PC-3 (cell line): ENCODE results near the gene CLIC1. TPM values are rescaled to one million over a fixed set of nuclear protein-coding genes. Genes with fewer than 3 reads are reported as not detected.

Experiments
- ATAC-seq: fragments of 200-7000 bp; cut with Tn5 transposase; 2 replicates; pipeline ENCODE4 v1.9.1; 2020; ENCODE audit warnings: mild to moderate bottlenecking, moderate library complexity
- BruUV-seq: library from RNA; stranded (reverse); fragments of 400-500 nt; replicated peaks from 2 replicates; lab custom pipeline; 2021; lab: Mats Ljungman, UMichigan
- CTCF ChIA-PET: fragments of 300-600 bp; sonication (Branson Sonifier 250); formaldehyde crosslinking; loops from one replicate; lab custom pipeline; 2022; ENCODE audit warnings: antibody characterized with exemption; lab: Charles Lee
- POLR2A ChIA-PET: fragments of 300-600 bp; sonication (Branson Sonifier 250); formaldehyde crosslinking; loops from one replicate; lab custom pipeline; 2022; ENCODE audit warnings: antibody characterized with exemption; ENCODE audit not compliant: unreplicated experiment; lab: Charles Lee
- DNase-seq: peaks from one replicate; pipeline ENCODE4 v3.0.0-alpha.2; 2015
- H2AFZ ChIP-seq: fragments of 300-600 bp; sonication (generic); 2 replicates; pipeline ENCODE4 v1.6.0; 2016; ENCODE audit warnings: antibody characterized with exemption, low read length
- H3F3A ChIP-seq: fragments of 300-600 bp; sonication (generic); one replicate; pipeline ENCODE4 v1.6.0; 2017; ENCODE audit warnings: antibody characterized with exemption, low read length, control low read depth, mild to moderate bottlenecking; ENCODE audit not compliant: unreplicated experiment
- H3K27ac ChIP-seq: fragments of 300-600 bp; sonication (generic); 2 replicates; pipeline ENCODE4 v1.5.1; 2016; ENCODE audit warnings: mild to moderate bottlenecking, low read length
- H3K27me3 ChIP-seq: fragments of 300-600 bp; sonication (generic); 2 replicates; pipeline ENCODE4 v1.6.1; 2016; ENCODE audit warnings: low read length, mixed read lengths
- H3K36me3 ChIP-seq: fragments of 300-600 bp; sonication (generic); 2 replicates; pipeline ENCODE4 v1.6.1; 2016; ENCODE audit warnings: low read depth, mixed run types, low read length, mixed read lengths
- H3K4me1 ChIP-seq: fragments of 300-600 bp; sonication (generic); 2 replicates; pipeline ENCODE4 v1.5.1; 2016; ENCODE audit warnings: low read length; ENCODE audit not compliant: insufficient read depth
- H3K4me2 ChIP-seq: fragments of 300-600 bp; sonication (generic); 2 replicates; pipeline ENCODE4 v1.6.0; 2016; ENCODE audit warnings: low read length
- H3K4me3 ChIP-seq: fragments of 300-600 bp; sonication (generic); 2 replicates; pipeline ENCODE4 v1.5.1; 2016; ENCODE audit warnings: mild to moderate bottlenecking, low read length, mixed read lengths
- H3K79me2 ChIP-seq: fragments of 300-600 bp; sonication (generic); 2 replicates; pipeline ENCODE4 v1.6.1; 2017; ENCODE audit warnings: low read length, mixed read lengths
- H3K9ac ChIP-seq: fragments of 300-600 bp; sonication (generic); 2 replicates; pipeline ENCODE4 v1.6.0; 2016; ENCODE audit warnings: mild to moderate bottlenecking, low read length
- H3K9me2 ChIP-seq: fragments of 300-600 bp; sonication (generic); replicated peaks from 2 replicates; pipeline ENCODE4 v1.6.1; 2016; ENCODE audit warnings: mixed run types, low read length, mixed read lengths
- H3K9me3 ChIP-seq: fragments of 300-600 bp; sonication (generic); 2 replicates; pipeline ENCODE4 v1.6.1; 2016; ENCODE audit warnings: low read length, mixed read lengths
- H4K20me1 ChIP-seq: fragments of 300-600 bp; sonication (generic); 2 replicates; pipeline ENCODE4 v1.6.1; 2016; ENCODE audit warnings: low read length, mixed read lengths
- EZH2 ChIP-seq: fragments of 300-600 bp; sonication (generic); IDR thresholded peaks from one replicate; pipeline ENCODE4 v1.6.1; 2017; ENCODE audit warnings: antibody characterized with exemption, mild to moderate bottlenecking, low read length; ENCODE audit not compliant: unreplicated experiment
- EZH2phosphoT487 ChIP-seq: fragments of 300-600 bp; sonication (generic); IDR thresholded peaks from 2 replicates; pipeline ENCODE4 v1.6.1; 2018; ENCODE audit warnings: mild to moderate bottlenecking, antibody characterized with exemption, low read length, borderline replicate concordance
- intact Hi-C: fragments of 100-400 bp; cut with micrococcal nuclease; formaldehyde crosslinking; loops from 2 replicates; pipeline ENCODE4 v1.9.0; 2023
- total RNA-seq: library from RNA; depleted of rRNA; stranded (reverse); fragments of >200 nt; gene quantifications from 2 replicates; pipeline ENCODE4 v1.2.3, GENCODE V29; 2014
- TF ChIP-seq, protein P1 (sequence below): fragments of 300-600 bp; sonication (generic); conservative IDR thresholded peaks from 2 replicates; pipeline ENCODE4 v1.5.1; 2017; ENCODE audit warnings: antibody characterized with exemption, low read depth, mild to moderate bottlenecking, low read length

CLIC1 gene
- total RNA-seq, 1 experiment from 2014 or later = 708 TPM

DNA sequence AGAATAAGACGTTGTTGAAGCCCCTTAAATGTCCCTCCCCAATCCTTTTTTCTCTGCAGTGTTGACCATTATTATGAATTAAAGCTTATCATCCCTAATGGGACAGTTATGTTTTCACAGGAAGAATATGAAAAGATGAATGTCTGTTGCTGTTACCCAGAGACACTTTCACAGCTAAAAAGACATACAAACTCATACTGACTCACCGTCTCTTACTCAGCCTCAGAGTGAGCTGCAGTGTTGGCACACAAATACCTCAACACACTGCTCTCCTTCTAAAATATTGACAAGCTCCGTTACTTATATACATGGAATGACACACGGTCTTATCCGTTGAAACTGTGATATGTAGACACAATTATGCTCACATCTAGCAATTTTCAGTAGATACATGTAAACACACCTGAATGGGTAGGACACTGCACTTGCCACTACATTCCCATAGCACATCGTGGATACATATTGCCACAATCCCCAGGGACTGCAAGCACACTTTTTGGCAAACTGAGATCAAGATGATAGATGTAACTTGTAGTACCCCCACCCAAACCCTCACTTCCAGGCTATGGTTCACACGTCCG, 16.5 kb upstream of the CLIC1 start:
- no peak overlapping the region for H3K9ac ChIP-seq
- peak; percentile 84 for DNase-seq

DNA sequence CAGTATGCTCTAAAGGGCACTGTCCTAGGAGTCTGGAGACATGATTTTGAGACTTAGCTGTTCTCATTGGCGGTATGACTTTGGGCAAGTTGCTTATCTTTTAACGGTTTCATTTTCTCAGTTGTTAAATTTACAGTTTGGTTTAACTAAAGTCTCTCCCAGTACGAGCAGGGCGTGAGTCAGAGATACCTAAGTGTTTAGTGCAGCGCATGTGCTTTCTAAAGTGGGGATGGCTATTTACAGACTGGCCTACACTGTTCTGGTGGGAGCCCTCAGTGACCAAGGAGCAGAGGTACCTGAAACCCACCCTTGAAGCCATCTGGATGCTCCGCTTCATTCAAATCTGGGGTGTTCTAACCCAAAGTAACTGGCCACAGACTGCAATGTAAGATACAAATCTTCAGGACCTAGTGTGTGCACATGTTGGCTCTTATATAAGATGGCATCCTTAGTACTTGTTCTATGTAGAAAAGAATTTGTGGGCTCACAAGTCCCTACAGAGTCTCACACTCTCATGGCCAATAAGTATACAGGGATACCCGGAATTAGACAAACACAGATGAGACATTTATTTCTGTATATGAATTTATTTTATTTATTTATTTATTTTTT, 14.2 kb upstream of the CLIC1 start:
- peaks cover 6% of the 10 kb centered on the region for H3F3A ChIP-seq
- DNase-seq (no peak), ATAC-seq (no peak)
- no peak overlapping the region for H3K4me2 ChIP-seq
- H3K79me2 ChIP-seq = no peaks in the 10 kb centered on the region
- no TSS peak for BruUV-seq
- TF ChIP-seq, protein P1, sequence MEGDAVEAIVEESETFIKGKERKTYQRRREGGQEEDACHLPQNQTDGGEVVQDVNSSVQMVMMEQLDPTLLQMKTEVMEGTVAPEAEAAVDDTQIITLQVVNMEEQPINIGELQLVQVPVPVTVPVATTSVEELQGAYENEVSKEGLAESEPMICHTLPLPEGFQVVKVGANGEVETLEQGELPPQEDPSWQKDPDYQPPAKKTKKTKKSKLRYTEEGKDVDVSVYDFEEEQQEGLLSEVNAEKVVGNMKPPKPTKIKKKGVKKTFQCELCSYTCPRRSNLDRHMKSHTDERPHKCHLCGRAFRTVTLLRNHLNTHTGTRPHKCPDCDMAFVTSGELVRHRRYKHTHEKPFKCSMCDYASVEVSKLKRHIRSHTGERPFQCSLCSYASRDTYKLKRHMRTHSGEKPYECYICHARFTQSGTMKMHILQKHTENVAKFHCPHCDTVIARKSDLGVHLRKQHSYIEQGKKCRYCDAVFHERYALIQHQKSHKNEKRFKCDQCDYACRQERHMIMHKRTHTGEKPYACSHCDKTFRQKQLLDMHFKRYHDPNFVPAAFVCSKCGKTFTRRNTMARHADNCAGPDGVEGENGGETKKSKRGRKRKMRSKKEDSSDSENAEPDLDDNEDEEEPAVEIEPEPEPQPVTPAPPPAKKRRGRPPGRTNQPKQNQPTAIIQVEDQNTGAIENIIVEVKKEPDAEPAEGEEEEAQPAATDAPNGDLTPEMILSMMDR = no peak
- no peak for TF ChIP-seq EZH2
- no peak for TF ChIP-seq EZH2phosphoT487
- H3K4me1 ChIP-seq = peaks cover 24% of the 10 kb centered on the region
- H3K36me3 ChIP-seq = peaks cover 5% of the 10 kb centered on the region; the same call in 1 of the 2 replicates
- H4K20me1 ChIP-seq = no peaks in the 10 kb centered on the region
- intact Hi-C loops = no loop called here
- no peak overlapping the region for H3K9ac ChIP-seq
- ChIA-PET POLR2A (no interaction called here), CTCF (no interaction called here)
- H3K4me3 ChIP-seq = no peak overlapping the region
- H3K9me2 ChIP-seq = no peaks in the 10 kb centered on the region
- no peak overlapping the region for H2AFZ ChIP-seq
- no peaks in the 10 kb centered on the region for H3K9me3 ChIP-seq
- H3K27ac ChIP-seq = no peak overlapping the region
- H3K27me3 ChIP-seq = no peaks in the 10 kb centered on the region

More for the DNA sequence above, 16.5 kb upstream of the CLIC1 start:
- POLR2A ChIA-PET = interaction anchor here (0.5 to 1.3 kb wide), 8 partner anchors 12 to 362 kb away, joined by 3 to 7 read pairs (median 4); partner anchors contain the start of genes DDX39B, HSPA1A, HSPA1L and MSH5
- Histone ChIP-seq H3K4me2 (peak overlapping the region; percentile 48), H3K36me3 (no peaks in the 10 kb centered on the region), H3K4me3 (no peak overlapping the region), H3K9me2 (no peaks in the 10 kb centered on the region), H2AFZ (no peak overlapping the region), H3K9me3 (no peaks in the 10 kb centered on the region), H3K27me3 (no peaks in the 10 kb centered on the region), H4K20me1 (no peaks in the 10 kb centered on the region), H3K27ac (peak overlapping the region; percentile 62), H3K79me2 (no peaks in the 10 kb centered on the region), H3F3A (peaks cover 6% of the 10 kb centered on the region), H3K4me1 (peaks cover 16% of the 10 kb centered on the region)
- CTCF ChIA-PET = interaction anchor here (0.6 to 0.9 kb wide), 5 partner anchors 13 to 671 kb away, joined by 3 to 6 read pairs (median 4); partner anchors contain the start of gene MSH5
- intact Hi-C loops = no loop called here
- no TSS peak for BruUV-seq
- TF ChIP-seq, protein P1 = no peak
- TF ChIP-seq EZH2 = no peak
- no peak for TF ChIP-seq EZH2phosphoT487
- ATAC-seq = peak; percentile 99
